GM12878 (cell line): ENCODE measurements around the gene ABCA3. TPM values are rescaled to one million over a fixed set of nuclear protein-coding genes. Genes with fewer than 3 reads are reported as not detected.

Experiments used
- BACH1 ChIP-seq: fragments of 450-650 bp; IDR thresholded peaks from 2 replicates; pipeline ENCODE4 v1.6.1; 2017; ENCODE audit warnings: mild to moderate bottlenecking, borderline replicate concordance
- CBFB ChIP-seq: IDR thresholded peaks from 2 replicates; pipeline ENCODE4 v1.6.1; 2016; ENCODE audit warnings: antibody characterized with exemption, low read depth
- CBX5 ChIP-seq: sonication (generic); IDR thresholded peaks from 2 replicates; pipeline ENCODE4 v1.6.1; 2016; ENCODE audit warnings: low read depth, moderate library complexity, mild to moderate bottlenecking, inconsistent platforms
- E4F1 ChIP-seq: fragments of 450-650 bp; IDR thresholded peaks from 2 replicates; pipeline ENCODE4 v1.6.1; 2018; ENCODE audit warnings: borderline replicate concordance, mild to moderate bottlenecking; ENCODE audit not compliant: partially characterized antibody
- EGR1 ChIP-seq, 2 experiments: IDR thresholded peaks; 1 replicate in 1 of 2; 2 replicates in 1 of 2; pipeline ENCODE4 v1.6.1; 2011 to 2012; ENCODE audit warnings: low read depth in 2 of 2, low read length in 2 of 2, borderline replicate concordance in 1 of 2, mild to moderate bottlenecking in 1 of 2, moderate library complexity in 1 of 2
- ETV6 ChIP-seq, 2 experiments: fragments of 450-650 bp in 1 of 2; IDR thresholded peaks in 1 of 2; conservative IDR thresholded peaks in 1 of 2; 2 replicates each; pipeline ENCODE4 v1.6.1; 2014; ENCODE audit warnings: antibody characterized with exemption in 1 of 2, borderline replicate concordance in 1 of 2, low read depth in 1 of 2, mild to moderate bottlenecking in 1 of 2, moderate library complexity in 1 of 2
- EZH2 ChIP-seq: IDR thresholded peaks from 2 replicates; pipeline ENCODE4 v1.6.1; 2012; ENCODE audit warnings: low read depth, mild to moderate bottlenecking, control low read depth, inconsistent platforms, low read length, borderline replicate concordance; ENCODE audit not compliant: control insufficient read depth
- FOXM1 ChIP-seq: IDR thresholded peaks from 2 replicates; pipeline ENCODE4 v1.6.1; 2012; ENCODE audit warnings: low read depth, mild to moderate bottlenecking, inconsistent platforms, low read length, moderate library complexity
- HDGF ChIP-seq: fragments of 450-650 bp; IDR thresholded peaks from 2 replicates; pipeline ENCODE4 v1.6.1; 2016; ENCODE audit warnings: antibody characterized with exemption
- IRF4 ChIP-seq: IDR thresholded peaks from 2 replicates; pipeline ENCODE4 v1.6.1; 2011; ENCODE audit warnings: low read depth, low read length
- JUND ChIP-seq: IDR thresholded peaks from 2 replicates; pipeline ENCODE4 v1.6.1; 2012; ENCODE audit warnings: low read depth, mild to moderate bottlenecking, low read length, improper control_type of control experiment, moderate library complexity
- KLF5 ChIP-seq: fragments of 450-650 bp; IDR thresholded peaks from 2 replicates; pipeline ENCODE4 v1.6.1; 2014; ENCODE audit warnings: mild to moderate bottlenecking; ENCODE audit not compliant: partially characterized antibody
- MLLT1 ChIP-seq: fragments of 450-650 bp; IDR thresholded peaks from 2 replicates; pipeline ENCODE4 v1.6.1; 2016; ENCODE audit warnings: mild to moderate bottlenecking
- NBN ChIP-seq: fragments of 450-650 bp; IDR thresholded peaks from 2 replicates; pipeline ENCODE4 v1.6.1; 2016
- POLR2AphosphoS5 ChIP-seq: IDR thresholded peaks from 2 replicates; pipeline ENCODE4 v1.6.1; 2011; ENCODE audit warnings: mild to moderate bottlenecking, low read length, inconsistent platforms
- RELA ChIP-seq: fragments of 450-650 bp; IDR thresholded peaks from 2 replicates; pipeline ENCODE4 v1.8.0; 2014; ENCODE audit warnings: borderline replicate concordance; ENCODE audit not compliant: partially characterized antibody
- SUZ12 ChIP-seq: fragments of 200-600 bp; sonication (generic); IDR thresholded peaks from one replicate; pipeline ENCODE4 v1.6.1; 2018; ENCODE audit warnings: antibody characterized with exemption, mild to moderate bottlenecking; ENCODE audit not compliant: unreplicated experiment
- WRNIP1 ChIP-seq: IDR thresholded peaks from 2 replicates; pipeline ENCODE4 v1.6.1; 2011; ENCODE audit warnings: low read depth, low read length, improper control_type of control experiment, borderline replicate concordance
- ZBTB40 ChIP-seq: fragments of 450-650 bp; IDR thresholded peaks from 2 replicates; pipeline ENCODE4 v1.6.1; 2016; ENCODE audit warnings: mild to moderate bottlenecking, moderate library complexity, borderline replicate concordance
- ZNF217 ChIP-seq: fragments of 450-650 bp; IDR thresholded peaks from 2 replicates; pipeline ENCODE4 v1.6.1; 2017; ENCODE audit warnings: antibody characterized with exemption, mild to moderate bottlenecking
- ZNF274 ChIP-seq: IDR thresholded peaks from one replicate; pipeline ENCODE4 v1.8.0; 2011; ENCODE audit not compliant: insufficient read length, insufficient read depth
- ZZZ3 ChIP-seq: IDR thresholded peaks from 2 replicates; pipeline ENCODE4 v1.6.1; 2011; ENCODE audit warnings: low read depth; ENCODE audit not compliant: control insufficient read depth, insufficient read length
- polyA plus RNA-seq, 11 experiments: library from polyadenylated mRNA; depleted of rRNA in 4 of 11; unstranded in 6 of 11; stranded (reverse) in 5 of 11; fragments of >200 nt; fragmentation: Nextera tagmentation in 4 of 11; fragmentation: Illumina TruSeq in 1 of 11; extraction: Ambion mirVana in 4 of 11; extraction: Trizol in 1 of 11; gene quantifications; 1 replicate in 1 of 11; 2 replicates in 10 of 11; pipeline versions ENCODE4 v1.2.1 to v1.2.3, GENCODE V29; 2011 to 2016; ENCODE audit warnings: inconsistent platforms in 2 of 11, missing spikeins in 2 of 11, low read depth in 1 of 11
- total RNA-seq, 4 experiments: library from RNA; depleted of rRNA in 3 of 4; stranded (reverse); fragments of >200 nt in 3 of 4; fragmentation: Illumina TruSeq in 1 of 4; extraction: Trizol in 1 of 4; gene quantifications; 2 replicates each; pipeline versions ENCODE4 v1.2.1 to v1.2.3, GENCODE V29; 2013 to 2021

ABCA3 gene
- total and polyA plus RNA-seq, 10 of the 15 experiments (the other 5 are each of a cell fraction or from before 2014, with no cell fraction given), result 0.71 to 17.6 (median 6.7) TPM

GRCh38 chr16:2251296-2252111 lies 89.0 kb downstream of the ABCA3 start, which contains the start of gene ECI1 (continued):
- peak; percentile 32 for TF ChIP-seq E4F1
- no peak for TF ChIP-seq WRNIP1
- no peak for TF ChIP-seq SUZ12
- TF ChIP-seq MLLT1, result 0 out of 2 replicates have a peak, but pooled peaks have one; percentile 25
- no peak for TF ChIP-seq CBX5
- TF ChIP-seq JUND, result no peak
- TF ChIP-seq ZNF217, result peak; percentile 56; the same call in 1 of the 2 replicates
- TF ChIP-seq BACH1, result 0 out of 2 replicates have a peak, but pooled peaks have one; percentile 43
- no peak for TF ChIP-seq FOXM1
- TF ChIP-seq ZZZ3, result no peak
- TF ChIP-seq IRF4, result no peak
- peak; percentile 43 for TF ChIP-seq RELA
- TF ChIP-seq NBN, result peak; percentile 49
- TF ChIP-seq HDGF, result peak; percentile 98
- no peak for TF ChIP-seq EZH2
- TF ChIP-seq ETV6 (conservative IDR thresholded peaks at IDR 0.05 in 1 of 2, IDR thresholded peaks at IDR 0.05 in 1 of 2; ENCODE audit: borderline replicate concordance in 1 of 2, low read depth in 1 of 2), result no peak
- TF ChIP-seq KLF5, result peak; percentile 57
- peak; percentile 69; the same call in 1 of the 2 replicates for TF ChIP-seq POLR2AphosphoS5
- no peak for TF ChIP-seq ZBTB40
- TF ChIP-seq CBFB, result peak; percentile 83; the same call in 1 of the 2 replicates
- no peak for TF ChIP-seq ZNF274
- peak in 1 of 2 experiments; percentile 61; a peak in 1 of 3 replicates for TF ChIP-seq EGR1 (IDR thresholded peaks at IDR 0.05; ENCODE audit: borderline replicate concordance in 1 of 2, low read depth in 2 of 2, low read length in 2 of 2)
